GM18858 (cell line): ENCODE measurements around the gene DDX50.
A peak's percentile ranks its signal among the peaks of the same experiment; 100 is the strongest.
"Not testable (repeated sequence)": the region's sequence is repeated elsewhere in the genome, so short reads cannot be mapped to it uniquely, and the experiment has no call there.

Experiments used
- ATAC-seq: cut with Tn5 transposase; IDR thresholded peaks from one replicate; pipeline ENCODE4 v1.9.1; 2021; ENCODE audit not compliant: unreplicated experiment

The DDX50 gene, protein sequence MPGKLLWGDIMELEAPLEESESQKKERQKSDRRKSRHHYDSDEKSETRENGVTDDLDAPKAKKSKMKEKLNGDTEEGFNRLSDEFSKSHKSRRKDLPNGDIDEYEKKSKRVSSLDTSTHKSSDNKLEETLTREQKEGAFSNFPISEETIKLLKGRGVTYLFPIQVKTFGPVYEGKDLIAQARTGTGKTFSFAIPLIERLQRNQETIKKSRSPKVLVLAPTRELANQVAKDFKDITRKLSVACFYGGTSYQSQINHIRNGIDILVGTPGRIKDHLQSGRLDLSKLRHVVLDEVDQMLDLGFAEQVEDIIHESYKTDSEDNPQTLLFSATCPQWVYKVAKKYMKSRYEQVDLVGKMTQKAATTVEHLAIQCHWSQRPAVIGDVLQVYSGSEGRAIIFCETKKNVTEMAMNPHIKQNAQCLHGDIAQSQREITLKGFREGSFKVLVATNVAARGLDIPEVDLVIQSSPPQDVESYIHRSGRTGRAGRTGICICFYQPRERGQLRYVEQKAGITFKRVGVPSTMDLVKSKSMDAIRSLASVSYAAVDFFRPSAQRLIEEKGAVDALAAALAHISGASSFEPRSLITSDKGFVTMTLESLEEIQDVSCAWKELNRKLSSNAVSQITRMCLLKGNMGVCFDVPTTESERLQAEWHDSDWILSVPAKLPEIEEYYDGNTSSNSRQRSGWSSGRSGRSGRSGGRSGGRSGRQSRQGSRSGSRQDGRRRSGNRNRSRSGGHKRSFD

DNA sequence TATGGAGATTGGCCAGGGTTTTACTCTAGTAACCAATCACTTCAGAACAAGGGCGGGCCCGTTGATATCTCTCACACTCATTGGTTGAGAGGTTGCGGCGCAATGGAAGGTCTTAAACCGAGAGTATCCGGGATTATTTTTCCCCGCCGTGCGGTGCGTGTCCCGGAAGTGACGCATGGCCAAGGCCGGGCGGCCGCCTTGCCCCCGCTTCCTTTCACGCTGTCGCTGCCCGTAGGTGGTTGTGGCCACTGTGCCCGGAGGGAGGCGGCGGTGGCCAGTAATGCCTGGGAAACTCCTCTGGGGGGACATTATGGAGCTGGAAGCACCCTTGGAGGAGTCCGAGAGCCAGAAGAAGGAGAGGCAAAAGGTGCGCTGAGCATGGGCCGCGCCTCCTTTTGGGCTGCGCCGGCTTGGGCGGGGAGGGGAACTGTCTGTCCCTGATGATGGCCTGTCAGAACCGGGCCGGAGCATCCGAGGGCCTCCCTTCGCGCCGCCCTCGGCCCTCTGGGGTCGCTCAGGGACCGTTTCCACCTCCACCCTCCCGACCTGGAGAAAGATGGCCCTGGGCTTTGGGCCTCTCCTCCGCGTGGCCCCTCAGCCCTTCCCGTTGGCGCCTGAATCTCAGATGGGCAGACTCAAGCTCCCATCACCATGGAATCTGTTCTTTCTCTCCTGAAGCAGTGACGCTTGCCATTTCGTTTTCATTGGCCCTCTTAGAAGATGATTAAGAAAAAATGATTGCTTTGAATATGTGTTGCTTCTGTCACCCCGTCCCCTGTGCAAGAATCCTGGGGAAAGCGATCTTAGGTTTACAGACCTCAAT lies at the start of gene DDX50:
Gene DDX50 (plus strand): TSS at position 211 of the 823 bp plus-strand sequence. CDS start 70 bp downstream, at position 281.
- peak; percentile 96 for ATAC-seq

DNA sequence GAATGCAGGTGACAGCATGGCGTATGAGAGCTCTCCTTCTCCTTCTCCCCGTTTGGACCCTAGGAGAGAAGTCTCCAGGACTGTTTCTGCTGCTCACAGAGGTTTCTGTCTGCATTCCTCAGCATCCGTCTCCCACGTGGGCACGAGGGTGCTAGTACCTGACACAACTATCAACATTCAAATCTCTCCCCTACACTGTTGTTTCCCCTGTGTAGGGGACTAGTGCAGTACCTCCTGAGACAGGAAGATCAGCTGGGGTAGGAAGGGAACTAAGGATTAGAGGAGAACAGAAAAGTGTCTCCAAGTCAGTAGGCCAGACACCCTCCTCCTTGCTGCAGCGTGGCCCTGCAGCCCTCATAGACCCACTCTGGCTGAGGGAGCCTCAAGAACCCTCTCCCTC lies 44.8 kb upstream of the DDX50 start:
- no peak for ATAC-seq

DNA sequence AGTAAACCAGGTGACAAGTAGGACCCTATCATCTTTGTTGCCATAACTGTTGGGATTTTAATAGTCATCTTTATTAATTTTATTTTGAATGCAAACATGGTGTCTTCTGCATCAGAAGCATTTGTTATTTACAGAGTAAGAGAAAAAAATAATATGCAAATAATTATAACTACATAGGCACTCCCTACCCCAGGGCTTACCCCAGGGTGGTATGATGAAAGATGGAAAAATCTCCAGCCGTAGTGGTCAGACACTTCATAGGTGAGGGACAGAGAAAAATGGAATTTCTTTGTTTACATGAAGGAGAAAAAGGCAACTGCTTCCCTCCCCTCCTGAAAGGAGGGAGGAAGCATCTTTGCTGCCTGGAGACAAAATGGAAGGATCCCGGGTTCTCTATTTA lies 44.1 kb upstream of the DDX50 start:
- ATAC-seq, result no peak

DNA sequence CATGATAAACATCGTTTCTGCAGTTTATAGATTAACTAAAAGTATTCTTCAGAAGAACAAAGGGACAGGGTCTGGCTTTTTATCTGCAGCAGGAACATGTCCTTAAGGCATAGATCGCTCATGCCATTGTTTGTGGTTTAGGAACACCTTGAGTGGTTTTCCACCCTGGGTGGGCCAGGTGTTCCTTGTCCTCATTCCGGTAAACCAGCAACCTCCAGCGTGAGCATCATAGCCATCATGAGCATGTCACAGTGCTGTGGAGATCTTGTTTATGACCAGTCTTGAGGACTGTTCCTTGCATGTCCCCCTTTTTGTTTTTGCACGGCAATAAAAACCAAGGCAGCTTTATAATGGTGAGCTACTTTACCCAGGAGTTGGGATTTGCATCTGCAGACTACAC lies 39.9 kb upstream of the DDX50 start:
- no peak for ATAC-seq

DNA sequence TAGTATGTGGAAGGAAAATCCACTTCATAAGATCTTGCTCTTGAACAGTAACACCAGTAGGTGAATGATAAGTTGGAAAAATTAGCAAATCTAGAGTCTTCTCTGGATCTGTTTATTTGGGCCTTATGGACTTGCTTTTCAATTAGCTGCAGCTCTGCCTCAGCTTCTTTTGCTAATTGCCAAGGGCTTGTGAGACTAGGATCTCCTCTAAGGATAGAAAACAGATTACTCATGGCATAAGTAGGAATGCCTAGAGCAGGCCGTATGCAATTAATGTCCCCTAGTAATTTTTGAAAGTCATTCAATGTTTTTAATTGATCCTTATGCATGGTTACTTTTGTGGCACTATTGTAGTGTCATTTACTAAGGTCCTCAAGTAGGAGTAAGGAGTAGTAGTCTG lies 36.5 kb upstream of the DDX50 start:
- ATAC-seq, result no peak

DNA sequence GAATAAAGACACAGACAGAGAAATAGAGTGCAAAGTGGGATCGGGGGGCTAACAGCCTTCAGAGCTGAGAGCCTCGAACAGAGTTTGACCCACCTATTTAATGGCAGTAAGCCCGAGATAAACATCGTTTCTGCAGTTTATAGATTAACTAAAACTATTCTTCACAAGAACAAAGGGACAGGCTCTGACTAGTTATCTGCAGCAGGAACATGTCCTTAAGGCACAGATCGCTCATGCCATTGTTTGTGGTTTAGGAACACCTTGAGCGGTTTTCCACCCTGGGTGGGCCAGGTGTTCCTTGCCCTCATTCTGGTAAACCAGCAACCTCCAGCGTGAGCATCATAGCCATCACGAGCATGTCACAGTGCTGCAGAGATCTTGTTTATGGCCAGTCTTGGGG lies 32.9 kb upstream of the DDX50 start:
- not testable (repeated sequence) for ATAC-seq

DNA sequence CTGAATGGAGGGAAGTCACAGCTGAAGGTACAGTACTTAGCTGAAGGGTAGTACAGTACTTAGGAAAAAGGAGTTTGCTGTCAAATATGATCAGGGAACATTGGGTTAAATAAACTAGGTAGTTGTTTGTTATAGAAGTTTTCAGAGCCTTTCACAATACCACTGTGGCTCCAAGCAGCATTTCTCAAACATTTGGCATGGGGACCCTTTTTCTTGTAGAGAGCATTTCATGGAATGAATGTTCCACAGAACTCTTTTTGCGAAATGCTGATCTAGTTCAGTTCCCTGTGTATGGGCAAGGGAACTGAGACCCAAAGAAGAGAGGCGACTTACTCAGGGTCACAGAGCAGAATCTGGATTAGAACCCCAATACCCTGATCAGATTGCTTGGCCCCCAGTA lies 31.5 kb upstream of the DDX50 start:
- ATAC-seq, result no peak

DNA sequence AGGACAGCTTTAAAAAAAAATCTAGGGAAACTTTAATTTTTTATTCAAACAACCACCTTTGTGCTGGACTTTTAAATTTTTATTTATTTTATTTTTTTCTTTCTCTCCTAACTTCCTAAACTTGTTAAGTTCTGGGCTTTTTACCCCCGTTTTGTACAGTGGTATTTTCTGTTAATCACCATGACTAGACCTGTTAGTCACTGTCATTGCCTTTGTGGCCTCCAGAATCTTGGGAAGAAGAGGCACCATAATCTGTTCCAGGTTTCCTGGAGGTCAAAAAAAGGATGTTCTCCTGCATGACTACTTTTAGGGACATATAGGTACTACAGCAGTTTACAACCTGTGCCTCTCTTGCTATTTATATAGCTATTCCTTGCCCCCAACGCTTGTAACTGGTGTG lies 31.1 kb upstream of the DDX50 start:
- no peak for ATAC-seq

DNA sequence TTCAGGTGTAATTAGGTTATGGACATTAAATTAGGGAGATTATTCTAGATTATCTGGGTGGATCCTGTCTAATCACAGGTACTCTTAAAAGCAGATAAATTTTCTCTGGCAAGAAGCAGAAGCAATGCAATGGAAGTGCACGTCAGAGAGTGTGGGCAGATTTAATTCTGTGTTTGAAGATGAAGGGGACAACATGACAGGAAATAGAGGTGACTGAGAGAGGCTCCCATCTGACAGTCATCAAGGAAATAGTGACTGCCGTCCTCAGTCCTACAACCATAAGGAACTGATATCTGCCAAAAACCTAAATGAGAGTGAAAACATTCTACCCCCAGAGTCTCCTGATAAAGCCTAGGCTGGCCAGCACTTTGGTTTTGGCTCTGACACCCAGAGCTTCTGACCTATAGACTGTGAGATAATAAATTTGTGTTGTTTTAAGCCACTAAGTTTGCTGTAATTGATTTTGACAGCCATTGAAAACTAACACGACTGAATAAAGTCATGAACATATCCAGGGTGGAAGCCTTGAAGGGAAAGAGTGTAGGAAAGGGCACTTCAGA lies 30.5 kb upstream of the DDX50 start:
- ATAC-seq, result no peak

DNA sequence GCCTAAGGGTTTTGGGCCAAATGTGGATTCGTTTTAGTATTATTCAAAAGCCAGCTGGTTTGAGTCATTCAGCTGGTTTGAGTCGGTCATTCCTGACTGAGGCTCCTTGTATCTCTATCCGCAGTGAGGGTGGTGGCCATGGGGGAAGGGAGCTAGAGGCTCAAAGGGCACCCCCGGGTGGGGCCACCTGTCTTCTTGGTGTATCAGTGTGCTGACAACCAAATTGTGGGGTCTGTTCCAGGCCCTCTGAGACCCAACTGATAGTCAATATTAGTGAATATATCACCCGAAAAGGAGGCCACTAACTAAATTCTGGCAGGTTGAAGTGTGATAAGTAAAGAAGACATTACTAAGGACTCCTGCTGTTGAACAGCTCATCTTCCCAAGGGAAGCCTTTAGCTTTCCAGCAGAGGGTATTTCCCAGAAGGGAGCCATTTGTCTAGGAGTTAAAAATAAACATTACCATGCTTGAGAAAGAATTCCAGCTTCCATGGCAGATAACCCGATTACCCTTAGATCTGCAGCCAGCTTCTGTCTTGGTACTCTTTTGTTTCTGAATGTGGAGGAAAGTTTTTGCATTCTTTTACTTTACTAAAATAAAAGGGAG lies 29.9 kb upstream of the DDX50 start:
- no peak for ATAC-seq

DNA sequence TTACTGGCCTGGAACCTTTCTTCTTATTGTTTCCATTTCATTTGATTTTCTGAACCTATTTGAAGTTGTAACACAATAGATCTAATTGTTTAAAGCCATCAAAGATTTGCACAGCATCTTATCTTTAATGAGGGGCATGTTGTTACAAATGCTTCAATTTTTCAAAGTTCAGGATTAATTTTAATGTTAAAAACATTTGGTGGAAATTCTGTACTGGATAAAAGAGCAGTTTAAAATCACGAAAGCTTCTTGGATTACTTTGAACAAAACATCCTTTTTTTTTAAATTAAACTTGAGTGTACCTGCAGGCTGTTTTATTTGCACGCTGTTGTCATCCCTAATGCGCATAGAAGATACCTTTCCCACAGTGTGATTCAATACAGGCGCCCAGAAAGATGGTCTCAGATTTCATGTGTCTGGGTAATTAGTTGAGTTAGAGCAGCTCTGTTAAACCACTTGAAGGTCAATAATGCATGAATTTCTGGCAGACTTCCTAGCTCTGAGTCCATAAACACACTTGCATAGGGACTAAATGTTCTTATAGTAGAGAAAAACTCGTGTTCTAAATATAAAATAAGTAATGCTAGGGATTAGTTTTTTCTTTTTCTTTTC lies 29.3 kb upstream of the DDX50 start:
- no peak for ATAC-seq

DNA sequence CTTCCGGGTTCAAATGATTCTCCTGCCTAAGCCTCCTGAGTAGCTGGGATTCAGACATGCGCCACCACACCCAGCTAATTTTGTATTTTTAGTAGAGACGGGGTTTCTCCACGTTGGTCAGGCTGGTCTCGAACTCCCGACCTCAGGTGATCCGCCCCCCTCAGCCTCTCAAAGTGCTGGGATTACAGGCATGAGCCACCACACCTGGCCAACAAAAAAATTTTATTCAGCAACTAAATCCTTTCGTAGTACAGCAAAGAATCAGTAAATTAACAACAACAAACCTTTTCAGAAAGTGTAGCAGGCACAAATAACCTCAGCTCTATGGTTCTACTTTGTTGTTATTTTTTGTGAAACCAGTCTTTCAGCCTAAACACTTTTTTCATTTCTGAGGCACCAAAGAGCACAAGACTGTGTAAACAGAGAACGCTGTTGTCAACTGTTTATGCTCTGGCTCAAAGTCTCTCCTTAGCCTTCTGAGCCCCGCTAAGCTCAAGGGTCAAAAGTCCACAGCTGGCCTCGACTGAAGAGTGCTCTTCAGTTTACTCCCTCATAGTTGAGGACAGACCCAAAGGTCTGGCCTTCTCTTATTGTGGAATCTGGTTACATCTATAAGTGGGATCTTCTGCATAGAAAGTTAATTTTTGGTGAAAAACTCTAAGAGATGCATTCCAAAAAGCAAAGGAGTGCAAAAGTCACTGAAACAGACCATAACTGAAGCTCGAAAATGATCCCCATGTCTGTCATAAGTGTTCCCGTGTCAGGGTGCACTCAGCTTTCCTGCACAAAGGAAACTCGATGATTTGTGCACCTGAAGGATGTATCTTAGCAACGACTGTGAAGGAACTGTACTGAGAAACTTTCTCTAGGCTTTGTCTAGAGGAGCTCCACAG lies 24.6 kb upstream of the DDX50 start:
- no peak for ATAC-seq

DNA sequence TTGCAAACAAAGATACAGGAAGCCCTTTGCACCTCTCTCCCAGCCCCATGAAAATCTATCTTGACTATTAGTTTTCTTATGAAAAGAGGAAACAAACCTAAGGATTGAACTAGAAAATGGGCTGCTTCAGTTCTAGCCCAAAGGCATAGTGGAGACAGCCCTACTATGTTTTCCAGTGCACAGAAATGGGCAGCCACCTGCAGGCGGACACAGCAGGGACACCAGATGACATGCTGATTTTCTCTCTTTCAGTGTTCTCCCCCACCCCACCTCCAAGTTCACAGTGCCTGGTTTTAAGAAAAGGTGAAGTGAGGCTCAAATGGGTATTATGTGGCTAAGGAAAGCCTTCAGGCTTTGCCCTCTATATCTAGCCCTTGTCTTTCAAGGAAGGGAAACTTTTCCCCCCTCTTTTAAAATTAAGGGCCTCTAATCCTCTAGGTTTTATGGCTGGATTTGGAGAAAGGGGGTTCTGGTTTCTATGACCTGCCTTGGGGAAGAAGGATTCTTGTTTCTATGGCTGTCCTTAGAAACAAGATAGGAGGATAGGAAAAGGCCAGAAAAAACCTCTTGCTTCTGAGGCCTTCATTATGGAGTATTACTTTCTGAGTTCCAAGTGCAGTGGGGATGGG lies 23.5 kb upstream of the DDX50 start:
- no peak for ATAC-seq

DNA sequence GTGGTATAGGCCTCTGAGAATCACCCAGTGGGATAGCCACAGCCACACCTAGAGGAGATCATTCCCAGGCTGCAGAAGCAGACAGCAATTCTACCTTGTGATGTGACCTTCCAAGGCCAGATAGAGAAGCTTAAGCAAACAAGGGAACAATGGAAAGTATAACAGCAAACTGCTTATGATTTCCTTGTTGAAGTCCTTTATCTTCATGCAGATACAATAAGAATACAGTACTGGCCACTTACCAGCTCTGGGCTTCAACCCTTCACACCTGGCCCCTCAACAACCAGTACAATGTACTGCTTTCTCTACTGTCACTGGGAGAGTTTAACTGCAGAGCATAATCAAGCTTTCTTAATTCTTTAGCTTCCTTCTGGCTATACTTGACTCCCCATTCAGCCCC lies 22.6 kb upstream of the DDX50 start:
- ATAC-seq, result no peak

DNA sequence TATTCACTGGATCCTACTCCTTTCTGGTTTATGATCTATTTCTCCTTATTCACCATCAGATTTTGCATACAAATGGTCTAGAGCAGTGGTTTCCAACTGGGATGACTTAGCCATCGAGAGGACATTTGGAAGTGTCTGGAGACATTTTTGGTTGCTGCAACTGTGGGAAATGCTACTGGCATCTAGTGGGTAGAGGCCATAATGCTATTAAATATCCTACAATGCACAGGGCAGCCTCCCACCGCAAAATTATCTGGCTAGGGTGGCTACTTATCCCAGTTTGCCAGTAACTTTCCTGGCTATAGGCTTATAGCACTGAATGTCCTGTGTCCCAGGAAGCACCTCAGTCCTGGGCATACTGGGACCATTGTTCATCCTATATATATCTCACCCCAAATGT lies 21.5 kb upstream of the DDX50 start:
- no peak for ATAC-seq

DNA sequence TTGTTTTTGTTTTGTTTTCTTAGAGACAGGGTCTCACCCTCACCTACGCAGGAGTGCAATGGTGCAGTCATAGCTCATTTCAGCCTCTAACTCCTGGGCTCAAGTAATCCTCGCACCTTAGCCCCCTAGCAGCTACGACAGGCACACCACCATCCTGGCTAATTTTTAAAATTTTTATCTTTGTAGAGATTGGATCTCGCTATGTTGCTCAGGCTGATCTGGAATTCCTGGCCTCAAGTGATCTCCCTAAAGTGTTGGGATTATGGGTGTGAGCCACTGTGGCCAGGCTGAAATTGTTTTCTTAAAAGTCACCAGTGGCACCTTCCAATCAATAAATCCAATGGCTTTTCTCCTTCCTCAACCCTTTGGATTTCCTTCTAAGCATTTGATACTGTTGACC lies 20.9 kb upstream of the DDX50 start:
- ATAC-seq, result no peak

DNA sequence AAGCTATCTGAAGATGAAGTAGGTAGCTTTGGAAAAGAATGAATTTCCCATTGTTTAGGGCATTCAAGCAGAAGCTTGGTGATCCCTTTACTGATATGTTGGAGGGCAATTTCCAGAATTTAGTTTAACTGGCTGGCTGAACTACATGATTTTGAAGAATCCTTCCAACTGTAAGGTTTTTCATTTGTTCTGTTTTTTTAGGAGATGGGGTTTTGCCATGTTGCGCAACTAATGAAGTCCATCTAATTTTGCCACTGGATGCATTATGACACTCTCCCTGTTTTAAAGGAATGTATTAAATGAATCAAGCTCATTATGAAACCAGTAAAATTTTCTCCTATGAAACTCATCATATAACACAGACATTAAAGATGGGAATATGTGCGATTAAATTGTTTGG lies 6.1 kb upstream of the DDX50 start:
- ATAC-seq, result no peak

DNA sequence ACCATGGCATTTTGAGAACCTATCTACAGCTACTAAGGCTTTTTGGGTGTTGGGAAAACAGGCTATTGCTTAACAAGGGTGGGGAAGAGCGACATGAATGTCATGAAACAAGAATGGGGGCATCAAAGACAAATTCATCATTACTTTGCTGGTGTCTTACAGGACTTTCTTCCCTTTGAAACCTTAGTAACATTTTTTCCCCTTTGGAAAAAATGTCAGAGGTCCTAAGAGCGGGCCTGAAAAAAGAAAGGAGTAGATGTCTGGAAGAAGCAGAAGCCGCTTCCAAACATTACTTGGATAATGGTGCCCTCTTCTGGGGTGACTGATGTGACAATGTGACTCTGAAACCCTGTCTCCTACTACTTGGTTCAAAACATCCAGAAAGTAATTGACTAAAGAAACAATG lies 3.8 kb upstream of the DDX50 start:
- ATAC-seq, result no peak

DNA sequence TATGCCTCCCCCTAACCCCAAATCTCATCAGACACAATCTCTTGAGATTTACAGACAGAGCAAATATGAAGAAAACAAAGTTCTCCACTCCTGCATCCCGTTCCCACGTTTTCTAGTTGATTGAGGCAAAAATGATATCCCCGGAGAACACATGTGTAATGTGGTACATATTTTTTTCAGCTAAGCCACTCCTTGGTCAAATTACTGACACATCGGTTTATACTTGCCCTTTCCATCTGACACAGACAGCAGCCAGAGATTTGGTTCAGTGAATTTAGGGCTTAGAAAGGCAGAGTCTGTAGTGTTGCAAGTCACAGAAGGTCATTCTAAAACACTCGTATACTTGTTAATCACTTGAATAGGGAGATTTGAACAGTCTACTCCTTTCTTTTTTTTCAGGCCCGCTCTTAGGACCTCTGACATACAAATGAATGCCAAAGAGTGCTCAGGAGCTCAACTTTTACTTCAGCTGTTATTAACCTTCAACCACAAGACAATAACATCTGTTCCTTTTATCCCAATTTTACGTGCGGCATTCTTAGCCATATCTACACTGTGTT lies 1.8 kb upstream of the DDX50 start:
- no peak for ATAC-seq
